Adrenal gland (tissue), 12 donors: ENCODE data around the gene SIGLEC12. TPM values are rescaled to one million over a fixed set of nuclear protein-coding genes. Genes with fewer than 3 reads are reported as not detected.

Experiments used
- DNase-seq, 7 donors: peaks; one replicate each; pipeline ENCODE4 v3.0.0-alpha.2; 2019 to 2020
- H3K27ac ChIP-seq, 5 donors: fragments of 200-600 bp; sonication (generic) in 4 of 5; 1 replicate in 3 of 5; 2 replicates in 2 of 5; pipeline versions ENCODE4 v1.5.1 to v1.8.0; 2016 to 2020; ENCODE audit warnings: mild to moderate bottlenecking in 1 of 5
- H3K27me3 ChIP-seq: fragments of 200-600 bp; 2 replicates; pipeline ENCODE4 v1.8.0; 2021
- H3K36me3 ChIP-seq, 2 donors: fragments of 200-600 bp; replicated peaks in 1 of 2; 1 replicate in 1 of 2; 2 replicates in 1 of 2; pipeline versions ENCODE4 v1.5.1 to v1.8.0; 2018 to 2022
- H3K4me1 ChIP-seq, 2 donors: fragments of 200-600 bp; replicated peaks in 1 of 2; 1 replicate in 1 of 2; 2 replicates in 1 of 2; pipeline versions ENCODE4 v1.5.1 to v1.8.0; 2018 to 2021
- H3K4me3 ChIP-seq, 4 donors: fragments of 200-600 bp; sonication (generic) in 3 of 4; one replicate each; pipeline ENCODE4 v1.5.1; 2016 to 2018
- H3K9me3 ChIP-seq, 3 donors: fragments of 200-600 bp; sonication (generic) in 1 of 3; replicated peaks in 1 of 3; 1 replicate in 2 of 3; 2 replicates in 1 of 3; pipeline versions ENCODE4 v1.5.1 to v1.8.0; 2016 to 2021
- POLR2A ChIP-seq, 2 donors: fragments of 450-650 bp; IDR thresholded peaks; one replicate each; pipeline ENCODE4 v1.6.1; 2017; ENCODE audit warnings: antibody characterized with exemption in 2 of 2, mild to moderate bottlenecking in 2 of 2, moderate library complexity in 1 of 2
- WGBS, 4 donors: extraction: QIAGEN DNeasy Blood & Tissue Kit in 2 of 4; methylation state at CpG; one replicate each; pipeline versions ENCODE4 v1.1.5 to v1.1.7; 2013 to 2017; 5-methylcytosine and 5-hydroxymethylcytosine counted together
- intact Hi-C, 2 donors: fragments of 100-400 bp; cut with DNase I; formaldehyde crosslinking; loops; one replicate each; pipeline versions ENCODE4 v1.14.1 to v1.15.0; 2022 to 2023
- polyA plus RNA-seq, 3 donors: library from polyadenylated mRNA; stranded (reverse); fragments of 200-250 nt in 2 of 3; fragments of 350-450 nt in 1 of 3; fragmentation: Illumina TruSeq in 1 of 3; extraction: RNeasy Lipid Tissue Mini Kit (QIAGEN cat#74804) in 1 of 3; gene quantifications; one replicate each; pipeline ENCODE4 v1.2.3, GENCODE V29; 2013 to 2014
- total RNA-seq, 9 donors: library from RNA; depleted of rRNA in 4 of 9; stranded (reverse); fragments of >200 nt in 4 of 9; fragments of 120-200 nt in 1 of 9; fragmentation: NEBNext Ultra II Directional in 1 of 9; extraction: Animal tissue kit (Norgen Biotek cat#: 25700) in 1 of 9; gene quantifications; one replicate each; pipeline versions ENCODE4 v1.1.0 to v1.2.4, GENCODE V29; 2013 to 2023
- TF ChIP-seq, protein P1 (sequence below), 6 experiments: fragments of 450-650 bp in 4 of 6; fragments of 200-600 bp in 2 of 6; sonication (generic) in 1 of 6; IDR thresholded peaks; 1 replicate in 5 of 6; 2 replicates in 1 of 6; pipeline versions ENCODE4 v1.5.1 to v1.8.0; 2016 to 2021; ENCODE audit warnings: antibody characterized with exemption in 6 of 6, mild to moderate bottlenecking in 2 of 6, moderate library complexity in 1 of 6
- donor health status: healthy with polysubstance abuse.
- donor health status: Bipolar disorder and iron deficiency.
- donor health status: DM: yes; HTN: yes; CAD: no.
- donor health status: DM: no; HTN: no; CAD: no.
- donor health status: DM: no; HTN: no; CAD: no.
- donor health status: DM: yes; HTN: yes; CAD: no.

SIGLEC12 gene
- total and polyA plus RNA-seq, 12 donors = 0.30 to 3.1 (median 0.82) TPM; not detected in 2

DNA sequence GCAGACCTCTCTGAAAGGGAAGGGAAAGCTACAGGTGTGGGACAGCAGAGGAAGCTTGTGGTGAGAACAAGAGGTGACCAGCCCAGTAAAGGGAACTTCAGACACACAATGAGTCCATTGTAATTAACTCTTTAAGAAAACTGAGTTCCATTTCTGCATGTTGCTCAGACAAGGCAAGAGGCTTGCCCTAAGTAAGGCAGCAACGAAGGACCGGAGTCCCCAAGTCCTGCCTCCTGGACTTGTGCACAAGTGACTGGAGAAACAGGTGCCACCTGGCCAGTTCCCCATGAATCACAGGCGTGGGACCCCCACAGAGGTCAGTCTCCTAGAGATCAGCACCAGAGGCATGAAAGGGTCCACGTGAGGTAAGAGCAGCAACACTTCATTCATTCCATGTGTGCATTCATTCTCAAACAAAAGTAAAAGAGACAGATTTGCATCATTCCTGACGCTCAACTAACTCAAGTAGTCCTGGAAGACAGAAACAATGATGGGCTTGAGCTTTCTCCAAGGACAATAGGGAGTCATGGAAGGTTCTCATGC is 44.6 kb upstream of the SIGLEC12 start:
- Histone ChIP-seq H3K4me3 (no peak overlapping the region), H3K4me1 (no peaks in the 10 kb centered on the region), H3K9me3 (no peaks in the 10 kb centered on the region), H3K36me3 (no peaks in the 10 kb centered on the region), H3K27me3 (no peaks in the 10 kb centered on the region), H3K27ac (no peak overlapping the region)
- 58 to 67% (median 62%) methylated on average over 3 to 5 of the region's 5 CpGs for WGBS, 4 donors
- no peak for TF ChIP-seq POLR2A (IDR thresholded peaks at IDR 0.05)
- TF ChIP-seq, protein P1, sequence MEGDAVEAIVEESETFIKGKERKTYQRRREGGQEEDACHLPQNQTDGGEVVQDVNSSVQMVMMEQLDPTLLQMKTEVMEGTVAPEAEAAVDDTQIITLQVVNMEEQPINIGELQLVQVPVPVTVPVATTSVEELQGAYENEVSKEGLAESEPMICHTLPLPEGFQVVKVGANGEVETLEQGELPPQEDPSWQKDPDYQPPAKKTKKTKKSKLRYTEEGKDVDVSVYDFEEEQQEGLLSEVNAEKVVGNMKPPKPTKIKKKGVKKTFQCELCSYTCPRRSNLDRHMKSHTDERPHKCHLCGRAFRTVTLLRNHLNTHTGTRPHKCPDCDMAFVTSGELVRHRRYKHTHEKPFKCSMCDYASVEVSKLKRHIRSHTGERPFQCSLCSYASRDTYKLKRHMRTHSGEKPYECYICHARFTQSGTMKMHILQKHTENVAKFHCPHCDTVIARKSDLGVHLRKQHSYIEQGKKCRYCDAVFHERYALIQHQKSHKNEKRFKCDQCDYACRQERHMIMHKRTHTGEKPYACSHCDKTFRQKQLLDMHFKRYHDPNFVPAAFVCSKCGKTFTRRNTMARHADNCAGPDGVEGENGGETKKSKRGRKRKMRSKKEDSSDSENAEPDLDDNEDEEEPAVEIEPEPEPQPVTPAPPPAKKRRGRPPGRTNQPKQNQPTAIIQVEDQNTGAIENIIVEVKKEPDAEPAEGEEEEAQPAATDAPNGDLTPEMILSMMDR (IDR thresholded peaks at IDR 0.05) = no peak
- intact Hi-C loops = no loop called here
- DNase-seq = no peak

DNA sequence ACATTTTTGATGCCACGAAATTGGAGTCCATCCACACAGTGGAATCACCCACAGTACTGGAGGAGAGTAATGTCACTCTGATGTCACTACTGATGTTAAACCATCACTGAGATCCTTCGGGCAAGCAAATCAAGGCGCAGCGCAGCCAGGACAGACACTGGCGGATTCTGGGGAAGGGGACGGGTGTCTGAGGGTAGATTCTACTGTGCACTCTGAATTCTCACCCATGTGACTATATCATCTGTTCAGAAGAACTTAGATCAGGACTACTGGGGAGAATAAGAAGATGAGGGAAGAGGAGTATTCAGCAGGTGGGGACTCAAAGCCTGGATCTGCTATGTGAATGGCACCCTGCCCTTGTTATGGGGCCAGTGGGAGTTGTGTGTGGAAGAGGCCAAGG is 42.4 kb upstream of the SIGLEC12 start:
- intact Hi-C loops = no loop called here
- Histone ChIP-seq H3K4me1 (no peaks in the 10 kb centered on the region), H3K4me3 (no peak overlapping the region), H3K27ac (no peak overlapping the region), H3K36me3 (no peaks in the 10 kb centered on the region), H3K27me3 (peaks cover 7% of the 10 kb centered on the region), H3K9me3 (no peaks in the 10 kb centered on the region)
- DNase-seq = no peak
- TF ChIP-seq, protein P1 (IDR thresholded peaks at IDR 0.05) = no peak
- no peak for TF ChIP-seq POLR2A (IDR thresholded peaks at IDR 0.05)
- WGBS, 4 donors = 78 to 83% (median 80%) methylated on average over 6 of the region's 6 CpGs

DNA sequence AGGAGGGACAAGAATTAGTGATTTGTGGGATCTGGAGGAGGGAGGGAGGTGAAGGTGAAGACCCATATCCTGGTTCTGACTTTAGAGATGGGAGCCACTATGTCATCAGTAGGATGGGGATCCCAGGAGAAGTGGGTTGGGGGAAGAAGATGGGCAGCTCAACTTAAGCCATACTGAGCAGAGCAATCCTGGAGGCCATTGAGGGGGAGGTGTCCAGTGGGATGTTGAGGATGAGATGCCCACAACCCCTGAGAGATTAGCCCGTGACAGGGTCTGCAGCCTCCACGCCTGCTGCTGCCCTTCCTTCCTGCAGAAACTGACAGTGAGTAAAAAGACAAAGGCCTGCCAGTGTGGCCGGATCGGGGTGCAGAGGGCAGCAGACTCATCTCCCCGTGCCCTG is 41.1 kb upstream of the SIGLEC12 start:
- no peak overlapping the region for H3K4me3 ChIP-seq
- H3K27me3 ChIP-seq = peaks cover 7% of the 10 kb centered on the region
- TF ChIP-seq POLR2A (IDR thresholded peaks at IDR 0.05) = no peak
- TF ChIP-seq, protein P1 (IDR thresholded peaks at IDR 0.05) = no peak
- H3K36me3 ChIP-seq = no peaks in the 10 kb centered on the region
- DNase-seq = no peak
- no peaks in the 10 kb centered on the region for H3K4me1 ChIP-seq
- WGBS, 4 donors = 70 to 75% (median 73%) methylated on average over 2 to 5 of the region's 5 CpGs
- intact Hi-C loops = no loop called here
- no peak overlapping the region for H3K27ac ChIP-seq
- no peaks in the 10 kb centered on the region for H3K9me3 ChIP-seq

DNA sequence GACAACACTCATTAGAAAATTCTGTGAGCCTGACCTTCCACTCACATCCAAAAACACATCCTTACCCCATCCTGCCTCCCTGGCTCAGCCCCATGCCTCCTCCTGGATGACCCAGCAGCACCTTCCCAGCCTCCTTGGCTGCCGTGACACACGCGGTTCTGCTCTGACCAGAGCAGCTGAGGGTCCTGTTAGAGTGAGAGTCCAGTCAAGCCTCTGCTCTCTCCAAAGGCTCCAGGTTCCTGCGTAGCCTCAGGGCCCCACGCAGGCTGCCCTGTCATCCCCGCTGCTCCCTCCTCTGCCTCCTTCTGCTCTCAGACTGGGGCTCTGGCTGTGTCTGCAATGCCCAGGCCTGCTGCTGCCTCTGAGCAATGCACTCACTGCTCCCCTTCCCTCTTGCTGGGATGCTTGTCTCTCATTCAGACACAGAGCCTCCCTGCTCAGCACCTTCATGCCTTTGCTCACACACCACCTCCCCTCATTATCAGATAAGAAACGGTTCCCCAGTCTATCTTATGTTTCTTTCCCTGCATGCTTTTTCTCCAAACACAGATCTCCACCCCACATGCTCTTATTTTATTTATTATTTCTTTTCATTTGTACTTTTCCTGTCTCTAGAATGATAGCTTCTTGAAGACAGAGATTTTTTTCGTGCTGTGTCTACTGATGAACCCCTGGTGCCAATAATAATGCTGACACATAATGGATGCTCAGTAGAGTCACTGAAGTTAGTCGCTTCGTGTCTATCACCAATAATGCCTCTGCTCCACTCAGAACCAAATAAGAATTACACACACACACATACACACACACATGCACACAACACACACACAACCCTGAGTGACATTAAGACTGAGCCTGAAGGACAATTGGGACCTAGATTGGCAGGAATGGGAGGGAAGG is 40.1 kb upstream of the SIGLEC12 start:
- no peaks in the 10 kb centered on the region for H3K36me3 ChIP-seq
- no peak for TF ChIP-seq POLR2A (IDR thresholded peaks at IDR 0.05)
- TF ChIP-seq, protein P1 (IDR thresholded peaks at IDR 0.05) = no peak
- intact Hi-C loops = no loop called here
- no peak for DNase-seq
- no peak overlapping the region for H3K4me3 ChIP-seq
- no peak overlapping the region for H3K27ac ChIP-seq
- peaks cover 10% of the 10 kb centered on the region for H3K27me3 ChIP-seq
- 53 to 68% (median 58%) methylated on average over 9 to 10 of the region's 10 CpGs for WGBS, 4 donors
- H3K4me1 ChIP-seq = no peaks in the 10 kb centered on the region
- no peaks in the 10 kb centered on the region for H3K9me3 ChIP-seq
